GM23338 (cell line): ENCODE results near the gene BABAM1. TPM values are rescaled to one million over a fixed set of nuclear protein-coding genes. Genes with fewer than 3 reads are reported as not detected.

ENCODE experiments used
- ATAC-seq: fragments of 200-7000 bp; cut with Tn5 transposase; 3 replicates; pipeline ENCODE4 v1.9.1; 2020
- DNase-seq: peaks from one replicate; pipeline ENCODE4 v3.0.0-alpha.2; 2015; ENCODE audit warnings: low spot score
- H2AFZ ChIP-seq: fragments of 200-600 bp; sonication (generic); 2 replicates; pipeline ENCODE4 v1.8.0; 2016; ENCODE audit warnings: antibody characterized with exemption, mild to moderate bottlenecking, moderate library complexity
- H3F3A ChIP-seq: fragments of 200-600 bp; sonication (generic); replicated peaks from 2 replicates; pipeline ENCODE4 v1.8.0; 2017; ENCODE audit warnings: antibody characterized with exemption, mixed run types, low read depth
- H3K27ac ChIP-seq: fragments of 200-600 bp; sonication (generic); 2 replicates; pipeline ENCODE4 v1.6.1; 2016; ENCODE audit warnings: low read depth
- H3K27me3 ChIP-seq: fragments of 200-600 bp; sonication (generic); 2 replicates; pipeline ENCODE4 v1.8.0; 2016; ENCODE audit warnings: mild to moderate bottlenecking, mixed run types, moderate library complexity; ENCODE audit not compliant: insufficient read depth
- H3K36me3 ChIP-seq: fragments of 200-600 bp; sonication (generic); 2 replicates; pipeline ENCODE4 v1.8.0; 2016; ENCODE audit warnings: mild to moderate bottlenecking; ENCODE audit not compliant: insufficient read depth
- H3K4me1 ChIP-seq: fragments of 200-600 bp; sonication (generic); 2 replicates; pipeline ENCODE4 v1.8.0; 2016; ENCODE audit warnings: mild to moderate bottlenecking, moderate library complexity; ENCODE audit not compliant: insufficient read depth
- H3K4me2 ChIP-seq: fragments of 200-600 bp; sonication (generic); 2 replicates; pipeline ENCODE4 v1.7.1; 2017; ENCODE audit warnings: mixed run types
- H3K4me3 ChIP-seq: fragments of 200-600 bp; sonication (generic); 2 replicates; pipeline ENCODE4 v1.6.1; 2016; ENCODE audit warnings: mixed run types
- H3K79me2 ChIP-seq: fragments of 200-600 bp; sonication (generic); replicated peaks from 2 replicates; pipeline ENCODE4 v1.8.0; 2017; ENCODE audit warnings: mild to moderate bottlenecking; ENCODE audit not compliant: insufficient read depth
- H3K9me2 ChIP-seq: fragments of 200-600 bp; sonication (generic); 2 replicates; pipeline ENCODE4 v1.8.0; 2017; ENCODE audit not compliant: insufficient read depth
- H4K20me1 ChIP-seq: fragments of 200-600 bp; sonication (generic); replicated peaks from 2 replicates; pipeline ENCODE4 v1.8.0; 2017; ENCODE audit warnings: mild to moderate bottlenecking; ENCODE audit not compliant: insufficient read depth
- H3K27ac Mint-ChIP-seq: 2 replicates; pipeline ENCODE4 v1.8.0; 2020; ENCODE audit warnings: inconsistent platforms, mild to moderate bottlenecking, moderate library complexity, mixed read lengths
- H3K27me3 Mint-ChIP-seq: 3 replicates; pipeline ENCODE4 v1.8.0; 2022; ENCODE audit warnings: low read depth, mild to moderate bottlenecking, moderate library complexity, mixed read lengths, inconsistent platforms; ENCODE audit not compliant: insufficient read depth, poor library complexity
- H3K36me3 Mint-ChIP-seq: 3 replicates; pipeline ENCODE4 v1.8.0; 2021; ENCODE audit warnings: low read depth, mild to moderate bottlenecking, inconsistent platforms, moderate library complexity, mixed read lengths
- H3K4me1 Mint-ChIP-seq: 3 replicates; pipeline ENCODE4 v1.8.0; 2020; ENCODE audit warnings: mild to moderate bottlenecking, inconsistent platforms, mixed read lengths
- H3K4me3 Mint-ChIP-seq: 3 replicates; pipeline ENCODE4 v1.8.0; 2021; ENCODE audit warnings: moderate library complexity, mild to moderate bottlenecking, inconsistent platforms, mixed read lengths
- H3K9me3 Mint-ChIP-seq: 3 replicates; pipeline ENCODE4 v1.8.0; 2020; ENCODE audit warnings: moderate library complexity, mild to moderate bottlenecking, inconsistent platforms, mixed read lengths
- CTCF ChIP-seq, 2 experiments: fragments of 200-600 bp in 1 of 2; sonication (generic) in 1 of 2; conservative IDR thresholded peaks; 2 replicates each; pipeline versions ENCODE4 v1.5.1 to v1.6.1; 2016 to 2017; ENCODE audit warnings: antibody characterized with exemption in 2 of 2, low read depth in 2 of 2, mild to moderate bottlenecking in 2 of 2, moderate library complexity in 1 of 2
- EZH2 ChIP-seq: fragments of 200-600 bp; sonication (generic); IDR thresholded peaks from one replicate; pipeline ENCODE4 v1.8.0; 2017; ENCODE audit warnings: antibody characterized with exemption, mild to moderate bottlenecking, low read depth; ENCODE audit not compliant: unreplicated experiment
- POLR2AphosphoS5 ChIP-seq: IDR thresholded peaks from 2 replicates; pipeline ENCODE4 v1.6.1; 2016; ENCODE audit warnings: antibody characterized with exemption, low read depth
- STAT1 ChIP-seq: IDR thresholded peaks from one replicate; pipeline ENCODE4 v1.6.1; 2016; ENCODE audit warnings: antibody characterized with exemption; ENCODE audit not compliant: unreplicated experiment
- ZNF331 ChIP-seq: fragments of 250-450 bp; sonication (Bioruptor Pico); IDR thresholded peaks from 2 replicates; pipeline ENCODE4 v1.5.0; 2020; ENCODE audit warnings: low read depth, mild to moderate bottlenecking, moderate library complexity
- polyA plus RNA-seq: library from polyadenylated mRNA; unstranded; fragments of >200 nt; fragmentation: Nextera tagmentation; extraction: Ambion mirVana; gene quantifications from 2 replicates; pipeline ENCODE4 v1.2.1, GENCODE V29; 2016
- total RNA-seq: library from RNA; depleted of rRNA; stranded (reverse); fragments of >200 nt; shearing (Covaris generic); gene quantifications from 2 replicates; pipeline ENCODE4 v1.2.3, GENCODE V29; 2014
- TF ChIP-seq, protein P1 (sequence below): fragments of 250-450 bp; sonication (Bioruptor Pico); IDR thresholded peaks from 2 replicates; pipeline ENCODE4 v1.5.0; 2020; ENCODE audit warnings: mild to moderate bottlenecking, moderate library complexity
- TF ChIP-seq, protein P2 (sequence below): IDR thresholded peaks from one replicate; pipeline ENCODE4 v1.6.1; 2018; ENCODE audit warnings: antibody characterized with exemption; ENCODE audit not compliant: unreplicated experiment

The BABAM1 gene
- total and polyA plus RNA-seq, 2 experiments from 2014 or later, result 78.1 to 95.0 TPM

- no peaks in the 10 kb centered on the region; the same call in 2 of the 3 replicates for H3K9me3 Mint-ChIP-seq
- DNase-seq, result no peak
- no peaks in the 10 kb centered on the region; the same call in 1 of the 2 replicates for H4K20me1 ChIP-seq
- H3K36me3 Mint-ChIP-seq, result peaks cover 46% of the 10 kb centered on the region
- no peak overlapping the region for H3K4me2 ChIP-seq
- peaks cover 7% of the 10 kb centered on the region; the same call in 1 of the 2 replicates for H3F3A ChIP-seq
- peaks cover 11% of the 10 kb centered on the region; the same call in 2 of the 3 replicates for H3K4me1 Mint-ChIP-seq
- H3K79me2 ChIP-seq, result no peaks in the 10 kb centered on the region
- no peak for TF ChIP-seq ZNF331 (CRISPR knock-in tag)
- TF ChIP-seq POLR2AphosphoS5, result no peak
- TF ChIP-seq, protein P1, sequence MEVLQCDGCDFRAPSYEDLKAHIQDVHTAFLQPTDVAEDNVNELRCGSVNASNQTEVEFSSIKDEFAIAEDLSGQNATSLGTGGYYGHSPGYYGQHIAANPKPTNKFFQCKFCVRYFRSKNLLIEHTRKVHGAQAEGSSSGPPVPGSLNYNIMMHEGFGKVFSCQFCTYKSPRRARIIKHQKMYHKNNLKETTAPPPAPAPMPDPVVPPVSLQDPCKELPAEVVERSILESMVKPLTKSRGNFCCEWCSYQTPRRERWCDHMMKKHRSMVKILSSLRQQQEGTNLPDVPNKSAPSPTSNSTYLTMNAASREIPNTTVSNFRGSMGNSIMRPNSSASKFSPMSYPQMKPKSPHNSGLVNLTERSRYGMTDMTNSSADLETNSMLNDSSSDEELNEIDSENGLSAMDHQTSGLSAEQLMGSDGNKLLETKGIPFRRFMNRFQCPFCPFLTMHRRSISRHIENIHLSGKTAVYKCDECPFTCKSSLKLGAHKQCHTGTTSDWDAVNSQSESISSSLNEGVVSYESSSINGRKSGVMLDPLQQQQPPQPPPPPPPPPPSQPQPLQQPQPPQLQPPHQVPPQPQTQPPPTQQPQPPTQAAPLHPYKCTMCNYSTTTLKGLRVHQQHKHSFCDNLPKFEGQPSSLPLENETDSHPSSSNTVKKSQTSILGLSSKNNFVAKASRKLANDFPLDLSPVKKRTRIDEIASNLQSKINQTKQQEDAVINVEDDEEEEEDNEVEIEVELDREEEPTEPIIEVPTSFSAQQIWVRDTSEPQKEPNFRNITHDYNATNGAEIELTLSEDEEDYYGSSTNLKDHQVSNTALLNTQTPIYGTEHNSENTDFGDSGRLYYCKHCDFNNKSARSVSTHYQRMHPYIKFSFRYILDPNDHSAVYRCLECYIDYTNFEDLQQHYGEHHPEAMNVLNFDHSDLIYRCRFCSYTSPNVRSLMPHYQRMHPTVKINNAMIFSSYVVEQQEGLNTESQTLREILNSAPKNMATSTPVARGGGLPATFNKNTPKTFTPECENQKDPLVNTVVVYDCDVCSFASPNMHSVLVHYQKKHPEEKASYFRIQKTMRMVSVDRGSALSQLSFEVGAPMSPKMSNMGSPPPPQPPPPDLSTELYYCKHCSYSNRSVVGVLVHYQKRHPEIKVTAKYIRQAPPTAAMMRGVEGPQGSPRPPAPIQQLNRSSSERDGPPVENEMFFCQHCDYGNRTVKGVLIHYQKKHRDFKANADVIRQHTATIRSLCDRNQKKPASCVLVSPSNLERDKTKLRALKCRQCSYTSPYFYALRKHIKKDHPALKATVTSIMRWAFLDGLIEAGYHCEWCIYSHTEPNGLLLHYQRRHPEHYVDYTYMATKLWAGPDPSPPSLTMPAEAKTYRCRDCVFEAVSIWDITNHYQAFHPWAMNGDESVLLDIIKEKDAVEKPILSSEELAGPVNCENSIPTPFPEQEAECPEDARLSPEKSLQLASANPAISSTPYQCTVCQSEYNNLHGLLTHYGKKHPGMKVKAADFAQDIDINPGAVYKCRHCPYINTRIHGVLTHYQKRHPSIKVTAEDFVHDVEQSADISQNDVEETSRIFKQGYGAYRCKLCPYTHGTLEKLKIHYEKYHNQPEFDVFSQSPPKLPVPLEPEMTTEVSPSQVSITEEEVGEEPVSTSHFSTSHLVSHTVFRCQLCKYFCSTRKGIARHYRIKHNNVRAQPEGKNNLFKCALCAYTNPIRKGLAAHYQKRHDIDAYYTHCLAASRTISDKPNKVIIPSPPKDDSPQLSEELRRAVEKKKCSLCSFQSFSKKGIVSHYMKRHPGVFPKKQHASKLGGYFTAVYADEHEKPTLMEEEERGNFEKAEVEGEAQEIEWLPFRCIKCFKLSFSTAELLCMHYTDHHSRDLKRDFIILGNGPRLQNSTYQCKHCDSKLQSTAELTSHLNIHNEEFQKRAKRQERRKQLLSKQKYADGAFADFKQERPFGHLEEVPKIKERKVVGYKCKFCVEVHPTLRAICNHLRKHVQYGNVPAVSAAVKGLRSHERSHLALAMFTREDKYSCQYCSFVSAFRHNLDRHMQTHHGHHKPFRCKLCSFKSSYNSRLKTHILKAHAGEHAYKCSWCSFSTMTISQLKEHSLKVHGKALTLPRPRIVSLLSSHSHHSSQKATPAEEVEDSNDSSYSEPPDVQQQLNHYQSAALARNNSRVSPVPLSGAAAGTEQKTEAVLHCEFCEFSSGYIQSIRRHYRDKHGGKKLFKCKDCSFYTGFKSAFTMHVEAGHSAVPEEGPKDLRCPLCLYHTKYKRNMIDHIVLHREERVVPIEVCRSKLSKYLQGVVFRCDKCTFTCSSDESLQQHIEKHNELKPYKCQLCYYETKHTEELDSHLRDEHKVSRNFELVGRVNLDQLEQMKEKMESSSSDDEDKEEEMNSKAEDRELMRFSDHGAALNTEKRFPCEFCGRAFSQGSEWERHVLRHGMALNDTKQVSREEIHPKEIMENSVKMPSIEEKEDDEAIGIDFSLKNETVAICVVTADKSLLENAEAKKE, result no peak
- TF ChIP-seq, protein P2, sequence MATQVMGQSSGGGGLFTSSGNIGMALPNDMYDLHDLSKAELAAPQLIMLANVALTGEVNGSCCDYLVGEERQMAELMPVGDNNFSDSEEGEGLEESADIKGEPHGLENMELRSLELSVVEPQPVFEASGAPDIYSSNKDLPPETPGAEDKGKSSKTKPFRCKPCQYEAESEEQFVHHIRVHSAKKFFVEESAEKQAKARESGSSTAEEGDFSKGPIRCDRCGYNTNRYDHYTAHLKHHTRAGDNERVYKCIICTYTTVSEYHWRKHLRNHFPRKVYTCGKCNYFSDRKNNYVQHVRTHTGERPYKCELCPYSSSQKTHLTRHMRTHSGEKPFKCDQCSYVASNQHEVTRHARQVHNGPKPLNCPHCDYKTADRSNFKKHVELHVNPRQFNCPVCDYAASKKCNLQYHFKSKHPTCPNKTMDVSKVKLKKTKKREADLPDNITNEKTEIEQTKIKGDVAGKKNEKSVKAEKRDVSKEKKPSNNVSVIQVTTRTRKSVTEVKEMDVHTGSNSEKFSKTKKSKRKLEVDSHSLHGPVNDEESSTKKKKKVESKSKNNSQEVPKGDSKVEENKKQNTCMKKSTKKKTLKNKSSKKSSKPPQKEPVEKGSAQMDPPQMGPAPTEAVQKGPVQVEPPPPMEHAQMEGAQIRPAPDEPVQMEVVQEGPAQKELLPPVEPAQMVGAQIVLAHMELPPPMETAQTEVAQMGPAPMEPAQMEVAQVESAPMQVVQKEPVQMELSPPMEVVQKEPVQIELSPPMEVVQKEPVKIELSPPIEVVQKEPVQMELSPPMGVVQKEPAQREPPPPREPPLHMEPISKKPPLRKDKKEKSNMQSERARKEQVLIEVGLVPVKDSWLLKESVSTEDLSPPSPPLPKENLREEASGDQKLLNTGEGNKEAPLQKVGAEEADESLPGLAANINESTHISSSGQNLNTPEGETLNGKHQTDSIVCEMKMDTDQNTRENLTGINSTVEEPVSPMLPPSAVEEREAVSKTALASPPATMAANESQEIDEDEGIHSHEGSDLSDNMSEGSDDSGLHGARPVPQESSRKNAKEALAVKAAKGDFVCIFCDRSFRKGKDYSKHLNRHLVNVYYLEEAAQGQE, result no peak
- TF ChIP-seq EZH2, result no peak
- TF ChIP-seq CTCF (conservative IDR thresholded peaks at IDR 0.05; ENCODE audit: low read depth in 2 of 2), result peak in 1 of 2 experiments; percentile 18; a peak in 1 of 4 replicates
- no peak for TF ChIP-seq STAT1
- peaks cover 13% of the 10 kb centered on the region; the same call in 1 of the 2 replicates for H3K36me3 ChIP-seq
- H3K4me1 ChIP-seq, result peaks cover 9% of the 10 kb centered on the region; the same call in 1 of the 2 replicates
- no peak overlapping the region for H3K27ac Mint-ChIP-seq
- peaks cover 20% of the 10 kb centered on the region for H3K27me3 Mint-ChIP-seq
- H3K9me2 ChIP-seq, result no peaks in the 10 kb centered on the region
- no peak overlapping the region for H2AFZ ChIP-seq
- H3K4me3 ChIP-seq, result no peak overlapping the region
- no peak overlapping the region for H3K4me3 Mint-ChIP-seq
- H3K27me3 ChIP-seq, result no peaks in the 10 kb centered on the region
- H3K27ac ChIP-seq, result no peak overlapping the region
- ATAC-seq, result no peak
These were observed 52.4 kb downstream of the BABAM1 start for GRCh38 chr19:17319473-17320238.
